Neutrophil (primary cell): ENCODE data around the gene NUFIP2.

Experiments used
- H3K27ac ChIP-seq: fragments of 200-600 bp; sonication (generic); 2 replicates; pipeline ENCODE4 v1.5.1; 2016; ENCODE audit warnings: mild to moderate bottlenecking, moderate library complexity
- H3K27me3 ChIP-seq: fragments of 200-600 bp; sonication (generic); 2 replicates; pipeline ENCODE4 v1.6.0; 2016; ENCODE audit warnings: mild to moderate bottlenecking
- H3K36me3 ChIP-seq: fragments of 200-600 bp; sonication (generic); 2 replicates; pipeline ENCODE4 v1.5.1; 2017
- H3K4me1 ChIP-seq, 2 experiments: fragments of 200-600 bp in 1 of 2; sonication (generic) in 1 of 2; 1 replicate in 1 of 2; 2 replicates in 1 of 2; pipeline versions ENCODE4 v1.5.1 to v1.6.1; 2013 to 2016; ENCODE audit warnings: low read depth in 1 of 2, low read length in 1 of 2, mild to moderate bottlenecking in 1 of 2, moderate library complexity in 1 of 2; ENCODE audit not compliant: control insufficient read depth in 1 of 2, insufficient read depth in 1 of 2
- H3K4me3 ChIP-seq, 2 experiments: fragments of 200-600 bp in 1 of 2; sonication (generic) in 1 of 2; 1 replicate in 1 of 2; 2 replicates in 1 of 2; pipeline ENCODE4 v1.5.1; 2013 to 2016; ENCODE audit warnings: low read depth in 1 of 2, low read length in 1 of 2, mild to moderate bottlenecking in 1 of 2, moderate library complexity in 1 of 2
- H3K9me3 ChIP-seq: fragments of 200-600 bp; sonication (generic); 2 replicates; pipeline ENCODE4 v1.5.1; 2016
- CTCF ChIP-seq: fragments of 200-600 bp; sonication (generic); IDR thresholded peaks from 2 replicates; pipeline ENCODE4 v1.5.1; 2016; ENCODE audit warnings: antibody characterized with exemption

NUFIP2 gene

GRCh38 chr17:29242051-29242450, 51.9 kb downstream of the NUFIP2 start:
- Histone ChIP-seq H3K4me3 (no peak overlapping the region), H3K36me3 (no peaks in the 10 kb centered on the region), H3K27ac (no peak overlapping the region), H3K27me3 (no peaks in the 10 kb centered on the region), H3K9me3 (no peaks in the 10 kb centered on the region), H3K4me1 (peaks cover 12 to 25% of the 10 kb centered on the region in 2 experiments)
- TF ChIP-seq CTCF = no peak

- peaks cover 8 to 20% of the 10 kb centered on the region in 2 experiments for H3K4me1 ChIP-seq
- no peaks in the 10 kb centered on the region for H3K27me3 ChIP-seq
- H3K36me3 ChIP-seq = no peaks in the 10 kb centered on the region
- no peak overlapping the region for H3K4me3 ChIP-seq
- H3K9me3 ChIP-seq = no peaks in the 10 kb centered on the region
- TF ChIP-seq CTCF = no peak
- peak overlapping the region; percentile 45 for H3K27ac ChIP-seq
Observed at GRCh38 chr17:29240968-29241963, 52.7 kb downstream of the NUFIP2 start.

- H3K27ac ChIP-seq = peak overlapping the region; percentile 45
Observed at GRCh38 chr17:29240477-29240876, 53.5 kb downstream of the NUFIP2 start.

GRCh38 chr17:29238133-29238850, 55.7 kb downstream of the NUFIP2 start:
- no peak overlapping the region for H3K4me3 ChIP-seq
- H3K9me3 ChIP-seq = no peaks in the 10 kb centered on the region
- no peaks in the 10 kb centered on the region for H3K36me3 ChIP-seq
- TF ChIP-seq CTCF = no peak
- H3K27ac ChIP-seq = no peak overlapping the region
- H3K4me1 ChIP-seq = peaks cover 8 to 16% of the 10 kb centered on the region in 2 experiments
- H3K27me3 ChIP-seq = no peaks in the 10 kb centered on the region

More at GRCh38 chr17:29240477-29240876, 53.5 kb downstream of the NUFIP2 start:
- Histone ChIP-seq H3K4me1 (peaks cover 8 to 17% of the 10 kb centered on the region in 2 experiments), H3K9me3 (no peaks in the 10 kb centered on the region), H3K27me3 (no peaks in the 10 kb centered on the region), H3K4me3 (no peak overlapping the region), H3K36me3 (no peaks in the 10 kb centered on the region)
- TF ChIP-seq CTCF = no peak

GRCh38 chr17:29237476-29238132, 56.3 kb downstream of the NUFIP2 start:
- H3K27ac ChIP-seq = no peak overlapping the region
- H3K9me3 ChIP-seq = no peaks in the 10 kb centered on the region
- peaks cover 8 to 16% of the 10 kb centered on the region in 2 experiments for H3K4me1 ChIP-seq

More at GRCh38 chr17:29237476-29238132, 56.3 kb downstream of the NUFIP2 start:
- Histone ChIP-seq H3K36me3 (no peaks in the 10 kb centered on the region), H3K4me3 (no peak overlapping the region), H3K27me3 (no peaks in the 10 kb centered on the region)
- no peak for TF ChIP-seq CTCF
